Urinary bladder (tissue), 4 donors: Measurements from ENCODE around the gene DUOX2. TPM values are rescaled to one million over a fixed set of nuclear protein-coding genes. Genes with fewer than 3 reads are reported as not detected.
"Not testable (repeated sequence)": the region's sequence is repeated elsewhere in the genome, so short reads cannot be mapped to it uniquely, and the experiment has no call there.

Source experiments
- DNase-seq: peaks from one replicate; pipeline ENCODE4 v3.0.0-alpha.2; 2015; ENCODE audit errors: extremely low spot score
- H3K27ac ChIP-seq: one replicate; pipeline ENCODE4 v1.5.1; 2013; ENCODE audit warnings: low read depth, mild to moderate bottlenecking, moderate library complexity
- H3K36me3 ChIP-seq: one replicate; pipeline ENCODE4 v1.6.1; 2013; ENCODE audit warnings: mild to moderate bottlenecking, moderate library complexity; ENCODE audit not compliant: insufficient read depth
- H3K4me1 ChIP-seq: one replicate; pipeline ENCODE4 v1.6.1; 2013; ENCODE audit warnings: mild to moderate bottlenecking, moderate library complexity; ENCODE audit not compliant: insufficient read depth
- H3K4me3 ChIP-seq: one replicate; pipeline ENCODE4 v1.5.1; 2013; ENCODE audit warnings: low read depth, low read length
- WGBS: extraction: QIAGEN DNeasy Blood & Tissue Kit; methylation state at CpG from one replicate; pipeline ENCODE4 v1.1.7; 2013; 5-methylcytosine and 5-hydroxymethylcytosine counted together
- polyA plus RNA-seq: library from polyadenylated mRNA; stranded (reverse); fragments of 200-250 nt; gene quantifications from one replicate; pipeline ENCODE4 v1.2.3, GENCODE V29; 2013
- total RNA-seq: library from RNA; depleted of rRNA; stranded (reverse); fragments of >200 nt; gene quantifications from one replicate; pipeline ENCODE4 v1.2.3, GENCODE V29; 2014
- donor health status: healthy with polysubstance abuse.
- donor health status: healthy.

Gene DUOX2
- total and polyA plus RNA-seq, 2 donors, result 1.5 to 2.4 TPM

GRCh38 chr15:45093013-45093412 lies 21.0 kb downstream of the DUOX2 start:
- Histone ChIP-seq H3K36me3 (no peaks in the 10 kb centered on the region), H3K27ac (no peak overlapping the region), H3K4me1 (no peaks in the 10 kb centered on the region), H3K4me3 (no peak overlapping the region)
- 86% methylated on average over 4 of the region's 4 CpGs for WGBS
- no peak for DNase-seq

GRCh38 chr15:45091576-45091975 lies 22.4 kb downstream of the DUOX2 start:
- H3K27ac ChIP-seq, result no peak overlapping the region
- 90% methylated on average over 2 of the region's 2 CpGs for WGBS
- no peaks in the 10 kb centered on the region for H3K4me1 ChIP-seq
- no peak for DNase-seq
- no peak overlapping the region for H3K4me3 ChIP-seq
- no peaks in the 10 kb centered on the region for H3K36me3 ChIP-seq

GRCh38 chr15:45091161-45091560 lies 22.8 kb downstream of the DUOX2 start:
- DNase-seq, result no peak
- Histone ChIP-seq H3K27ac (no peak overlapping the region), H3K4me3 (no peak overlapping the region), H3K4me1 (no peaks in the 10 kb centered on the region), H3K36me3 (no peaks in the 10 kb centered on the region)
- WGBS, result 51% methylated on average over 7 of the region's 7 CpGs

- Histone ChIP-seq H3K27ac (no peak overlapping the region), H3K36me3 (no peaks in the 10 kb centered on the region), H3K4me3 (no peak overlapping the region), H3K4me1 (no peaks in the 10 kb centered on the region)
- DNase-seq, result no peak
- 35% methylated on average over 3 of the region's 3 CpGs for WGBS
These were observed 24.1 kb downstream of the DUOX2 start for GRCh38 chr15:45089712-45090373.

- WGBS, result 65% methylated on average over 10 of the region's 10 CpGs
- Histone ChIP-seq H3K36me3 (no peaks in the 10 kb centered on the region), H3K4me1 (no peaks in the 10 kb centered on the region)
These were observed 24.9 kb downstream of the DUOX2 start for GRCh38 chr15:45088801-45089711.

GRCh38 chr15:45087513-45087912 lies 26.5 kb downstream of the DUOX2 start:
- H3K4me3 ChIP-seq, result no peak overlapping the region
- DNase-seq, result no peak
- no peak overlapping the region for H3K27ac ChIP-seq
- 60% methylated on average over 1 of the region's 1 CpG for WGBS
- H3K4me1 ChIP-seq, result no peaks in the 10 kb centered on the region
- no peaks in the 10 kb centered on the region for H3K36me3 ChIP-seq

More at GRCh38 chr15:45088801-45089711, 24.9 kb downstream of the DUOX2 start:
- no peak for DNase-seq
- Histone ChIP-seq H3K27ac (no peak overlapping the region), H3K4me3 (no peak overlapping the region)

GRCh38 chr15:45084163-45084562 lies 29.8 kb downstream of the DUOX2 start:
- Histone ChIP-seq H3K4me1 (no peaks in the 10 kb centered on the region), H3K27ac (no peak overlapping the region), H3K4me3 (no peak overlapping the region), H3K36me3 (no peaks in the 10 kb centered on the region)
- DNase-seq, result no peak
- 68% methylated on average over 3 of the region's 3 CpGs for WGBS

GRCh38 chr15:45083223-45083622 lies 30.7 kb downstream of the DUOX2 start:
- no peak overlapping the region for H3K4me3 ChIP-seq
- no peak overlapping the region for H3K27ac ChIP-seq
- no peaks in the 10 kb centered on the region for H3K4me1 ChIP-seq
- no peaks in the 10 kb centered on the region for H3K36me3 ChIP-seq
- no peak for DNase-seq

GRCh38 chr15:45082412-45082811 lies 31.6 kb downstream of the DUOX2 start:
- 49% methylated on average over 10 of the region's 10 CpGs for WGBS
- not testable (repeated sequence) for DNase-seq, H3K27ac ChIP-seq, H3K4me1 ChIP-seq, H3K4me3 ChIP-seq, H3K36me3 ChIP-seq

- not testable (repeated sequence) for DNase-seq, H3K27ac ChIP-seq, H3K4me3 ChIP-seq, H3K36me3 ChIP-seq, H3K4me1 ChIP-seq
- WGBS, result 94% methylated on average over 2 of the region's 3 CpGs
These were observed 33.4 kb downstream of the DUOX2 start for GRCh38 chr15:45080593-45080992.

- not testable (repeated sequence) for H3K4me3 ChIP-seq, H3K27ac ChIP-seq, H3K36me3 ChIP-seq, H3K4me1 ChIP-seq, DNase-seq
- 66% methylated on average over 5 of the region's 5 CpGs for WGBS
These were observed 34.2 kb downstream of the DUOX2 start for GRCh38 chr15:45079628-45080246.

GRCh38 chr15:45079201-45079600 lies 34.8 kb downstream of the DUOX2 start:
- not testable (repeated sequence) for DNase-seq, H3K36me3 ChIP-seq, H3K4me1 ChIP-seq, H3K27ac ChIP-seq, H3K4me3 ChIP-seq
- WGBS, result 74% methylated on average over 5 of the region's 5 CpGs

- H3K27ac ChIP-seq, DNase-seq, H3K36me3 ChIP-seq, H3K4me3 ChIP-seq, H3K4me1 ChIP-seq: not testable (repeated sequence)
- 65% methylated on average over 2 of the region's 2 CpGs for WGBS
These were observed 36.6 kb downstream of the DUOX2 start for GRCh38 chr15:45077391-45077790.
